Hair follicular keratinocyte (primary cell): ENCODE data around the gene TAS2R8. TPM values are rescaled to one million over a fixed set of nuclear protein-coding genes. Genes with fewer than 3 reads are reported as not detected.

ENCODE experiments used
- total RNA-seq: library from RNA; depleted of rRNA; stranded (reverse); fragments of >200 nt; gene quantifications from 2 replicates; pipeline ENCODE4 v1.2.3, GENCODE V29; 2015

The TAS2R8 gene
- total RNA-seq, result not detected in 2 replicates

GRCh38 chr12:10807186-10807585 lies at the start of gene TAS2R8:
TAS2R8 (minus strand) TSS chr12:10807286; CDS start chr12:10806980, 306 bp downstream.

GRCh38 chr12:10849425-10849878 lies 42.4 kb upstream of the TAS2R8 start, which contains the start of gene PRR4:
PRR4 (minus strand) TSS chr12:10849475; CDS start chr12:10849437, 38 bp downstream.

DNA sequence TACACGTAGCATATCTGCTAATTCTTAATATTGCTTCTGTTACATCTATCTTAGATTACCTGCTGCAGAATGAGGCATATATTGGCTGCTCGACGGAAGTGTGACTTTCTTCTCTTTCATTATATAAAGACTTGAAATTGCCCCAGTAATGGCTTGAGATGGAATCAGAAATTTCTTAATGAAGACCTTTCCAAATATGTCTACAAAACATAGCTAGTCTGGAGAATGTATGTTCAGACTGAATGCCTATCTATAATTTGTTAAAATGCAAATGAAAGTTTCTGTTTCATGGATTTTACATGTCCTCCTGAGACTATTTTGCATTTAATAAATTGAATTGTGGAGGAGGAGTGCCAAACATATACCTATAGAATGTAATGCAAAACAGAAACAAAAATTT lies 19.2 kb upstream of the TAS2R8 start, which contains the start of gene TAS2R10:
TAS2R10 (minus strand) TSS at position 101 of the 400 bp plus-strand sequence; CDS start at position 12, 89 bp downstream.

DNA sequence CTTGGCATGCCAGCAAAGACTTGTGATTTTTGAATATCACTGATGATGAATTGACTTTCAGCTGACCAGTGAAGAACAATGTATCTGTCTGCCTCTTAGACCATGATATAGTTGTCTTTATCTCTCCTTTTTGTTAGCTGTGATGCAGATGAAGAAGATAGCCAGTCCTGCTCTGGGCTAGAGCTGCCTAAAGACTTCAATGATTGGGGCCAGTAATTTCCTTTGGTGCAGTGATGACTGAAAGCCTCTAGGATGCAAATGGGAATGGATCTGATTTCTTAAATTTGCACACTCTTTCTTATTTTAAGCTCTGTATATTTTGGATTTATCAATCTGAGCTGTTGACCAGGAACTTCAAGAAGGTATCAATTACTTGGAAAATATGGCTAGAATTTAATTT lies 3.0 kb upstream of the TAS2R8 start, which contains the start of gene TAS2R9:
TAS2R9 (minus strand) TSS at position 101 of the 400 bp plus-strand sequence; CDS start at position 8, 93 bp downstream.

DNA sequence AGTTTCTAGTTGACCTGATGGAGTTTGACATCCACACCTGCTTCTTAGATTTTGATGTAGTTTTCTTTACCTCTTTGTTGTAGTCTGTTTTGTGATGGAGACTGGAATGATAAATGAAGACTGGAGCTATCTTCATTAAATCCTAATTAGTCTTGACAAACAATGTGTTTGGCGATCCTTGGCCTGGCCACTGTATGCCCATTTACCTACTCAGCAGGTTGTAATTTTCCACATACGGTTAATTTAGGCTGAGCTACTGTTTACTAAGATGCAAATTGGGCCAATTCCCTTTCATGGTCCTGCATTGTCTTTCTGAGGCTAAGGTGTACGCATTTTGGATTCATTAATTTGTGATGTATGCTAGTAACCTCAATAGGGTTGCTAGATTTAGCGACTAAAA lies 4.5 kb downstream of the TAS2R8 start, which contains the start of gene TAS2R7:
TAS2R7 (minus strand) TSS at position 41 of the 400 bp plus-strand sequence. CDS start 57 bp downstream, outside the sequence.

Other genes starting within 250 kb of the TAS2R8 start
- gene MAGOHB, start 193.7 kb downstream of the TAS2R8 start, total RNA-seq, result 14.4 and 15.3 TPM in 2 replicates
- 1.2 and 2.1 TPM in 2 replicates for gene STYK1, start 133.2 kb downstream of the TAS2R8 start, total RNA-seq
- 318 and 422 TPM in 2 replicates for gene YBX3, start 84.0 kb downstream of the TAS2R8 start, total RNA-seq
- not detected in 2 replicates for gene TAS2R7, start 4.7 kb downstream of the TAS2R8 start, total RNA-seq
- gene TAS2R9, start 2.9 kb upstream of the TAS2R8 start, total RNA-seq, result not detected in 2 replicates
- 0.31 TPM in 1 of 2 replicates, not detected in the other for gene TAS2R10, start 19.1 kb upstream of the TAS2R8 start, total RNA-seq
- 0.31 TPM in 1 of 2 replicates, not detected in the other for gene PRR4, start 42.2 kb upstream of the TAS2R8 start, total RNA-seq
- 0.76 and 9.7 TPM in 2 replicates for gene PRH1, start 77.0 kb upstream of the TAS2R8 start, total RNA-seq
- gene TAS2R13, start 102.3 kb upstream of the TAS2R8 start, total RNA-seq, result not detected in 2 replicates
- gene PRH2, start 122.0 kb upstream of the TAS2R8 start, total RNA-seq, result not detected in 2 replicates
- 0.19 and 0.70 TPM in 2 replicates for gene TAS2R14, start 132.0 kb upstream of the TAS2R8 start, total RNA-seq
- not detected in 2 replicates for gene TAS2R50, start 179.6 kb upstream of the TAS2R8 start, total RNA-seq
- gene TAS2R20, start 191.0 kb upstream of the TAS2R8 start, total RNA-seq, result 0.08 and 0.19 TPM in 2 replicates
- gene TAS2R19, start 215.3 kb upstream of the TAS2R8 start, total RNA-seq, result 0.39 TPM in 1 of 2 replicates, not detected in the other
- 0.39 TPM in 1 of 2 replicates, not detected in the other for gene TAS2R31, start 224.1 kb upstream of the TAS2R8 start, total RNA-seq